Measurements from ENCODE around the gene IRX5.

IRX5 gene

DNA sequence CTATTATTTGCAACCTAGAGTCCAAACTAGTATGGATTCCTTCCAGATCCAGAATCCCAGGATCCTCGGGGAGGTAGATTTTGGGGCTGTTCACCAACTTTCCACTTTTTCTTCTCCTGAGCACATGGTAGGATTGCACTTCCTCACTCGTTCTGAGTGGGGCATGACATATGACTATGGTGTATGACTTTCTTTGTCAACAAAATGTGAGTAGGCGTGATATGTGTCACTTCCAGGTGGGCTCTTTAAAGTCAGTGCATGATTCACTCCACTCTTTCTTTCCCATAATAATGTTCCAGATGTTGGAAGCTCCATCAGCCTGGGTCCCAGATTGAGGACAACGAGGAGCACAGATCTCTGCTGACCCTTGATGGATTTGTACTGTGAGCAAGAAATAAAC, 21.5 kb downstream of the IRX5 start:
- no peak for DNase-seq

GRCh38 chr16:54953461-54953860, 22.8 kb downstream of the IRX5 start:
- DNase-seq = no peak

DNA sequence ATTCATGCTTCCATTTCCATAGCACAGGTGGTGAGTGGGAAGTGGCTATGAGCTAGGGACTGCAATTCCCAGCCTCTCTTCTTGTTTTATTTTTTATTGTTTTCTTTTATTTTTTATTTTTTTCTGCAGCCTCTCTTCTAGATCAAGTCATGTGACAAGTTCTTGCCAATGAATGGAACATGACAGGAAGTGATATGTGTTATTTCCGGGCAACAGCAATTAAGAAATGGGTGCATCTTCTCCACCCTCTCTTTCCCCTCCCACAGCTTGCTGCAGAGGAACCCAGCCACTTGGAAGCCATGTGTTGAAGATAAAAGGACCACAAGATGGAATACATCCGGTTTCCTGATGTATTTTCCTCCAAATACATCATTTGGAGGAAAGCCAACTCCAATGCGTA, 23.6 kb downstream of the IRX5 start:
- no peak for DNase-seq

GRCh38 chr16:54955757-54956156, 25.1 kb downstream of the IRX5 start:
- no peak for DNase-seq

- no peak for DNase-seq
Observed at GRCh38 chr16:54957403-54958166, 26.9 kb downstream of the IRX5 start.

DNA sequence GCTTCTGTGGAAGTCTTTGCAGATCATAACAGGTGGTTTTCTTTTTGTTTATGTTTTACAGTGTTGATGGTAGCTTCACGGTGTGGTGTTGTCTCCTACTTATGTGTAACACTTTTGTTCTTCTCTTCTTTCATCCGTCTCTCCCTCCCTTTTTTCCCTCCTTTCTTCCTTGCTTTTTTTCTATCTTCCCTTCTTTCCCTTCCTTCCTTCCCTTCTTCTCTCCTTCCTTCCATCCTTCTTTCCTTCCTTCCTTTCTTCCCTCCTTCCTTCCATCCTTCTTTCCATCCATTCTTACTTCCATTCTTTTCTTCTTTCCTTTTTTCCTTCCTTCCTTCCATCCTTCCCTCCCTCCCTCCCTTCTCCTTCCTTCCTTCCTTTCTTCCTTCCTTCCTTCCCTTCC, 31.4 kb downstream of the IRX5 start:
- no peak for DNase-seq

GRCh38 chr16:54964239-54964638, 33.6 kb downstream of the IRX5 start:
- DNase-seq = no peak

DNA sequence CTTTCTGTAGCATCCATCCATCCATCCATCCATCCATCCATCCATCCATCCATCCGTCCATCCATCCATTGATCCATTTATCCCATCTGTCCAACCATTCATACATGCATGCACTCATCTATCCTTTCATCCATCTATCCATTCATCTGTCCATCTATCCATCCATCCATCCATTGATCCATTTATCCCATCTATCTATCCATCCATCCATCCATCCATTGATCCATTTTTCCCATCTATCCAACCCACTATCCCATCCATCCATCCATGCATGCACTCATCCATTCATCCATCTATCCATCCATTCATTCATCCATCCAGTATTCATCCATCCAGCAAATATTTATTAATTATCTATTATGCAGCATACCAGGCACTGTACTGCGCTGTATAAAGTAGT, 34.8 kb downstream of the IRX5 start:
- no peak for DNase-seq

GRCh38 chr16:54968011-54968410, 37.3 kb downstream of the IRX5 start:
- DNase-seq = no peak

GRCh38 chr16:54968784-54969183, 38.1 kb downstream of the IRX5 start:
- no peak for DNase-seq

GRCh38 chr16:54970016-54970415, 39.4 kb downstream of the IRX5 start:
- no peak for DNase-seq

DNA sequence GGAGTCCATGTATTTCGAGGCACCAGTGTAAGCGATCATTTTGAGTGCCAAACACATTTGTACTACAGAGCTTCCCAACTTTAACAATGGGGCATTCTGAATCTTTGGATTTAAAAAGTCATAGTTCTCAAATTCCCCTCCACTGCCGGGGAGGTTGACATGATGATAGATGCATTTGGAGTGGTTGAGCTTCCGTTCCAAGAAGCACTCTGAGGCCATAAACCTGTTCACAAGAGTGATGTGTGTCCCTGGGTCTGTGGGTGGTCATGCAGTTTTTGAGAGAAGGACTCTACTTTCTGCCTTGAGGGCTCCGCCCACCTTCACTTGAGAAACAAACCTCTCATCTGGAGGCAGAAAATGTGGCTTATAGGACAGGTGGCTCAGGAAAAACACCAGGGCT, 43.7 kb downstream of the IRX5 start:
- no peak for DNase-seq

DNA sequence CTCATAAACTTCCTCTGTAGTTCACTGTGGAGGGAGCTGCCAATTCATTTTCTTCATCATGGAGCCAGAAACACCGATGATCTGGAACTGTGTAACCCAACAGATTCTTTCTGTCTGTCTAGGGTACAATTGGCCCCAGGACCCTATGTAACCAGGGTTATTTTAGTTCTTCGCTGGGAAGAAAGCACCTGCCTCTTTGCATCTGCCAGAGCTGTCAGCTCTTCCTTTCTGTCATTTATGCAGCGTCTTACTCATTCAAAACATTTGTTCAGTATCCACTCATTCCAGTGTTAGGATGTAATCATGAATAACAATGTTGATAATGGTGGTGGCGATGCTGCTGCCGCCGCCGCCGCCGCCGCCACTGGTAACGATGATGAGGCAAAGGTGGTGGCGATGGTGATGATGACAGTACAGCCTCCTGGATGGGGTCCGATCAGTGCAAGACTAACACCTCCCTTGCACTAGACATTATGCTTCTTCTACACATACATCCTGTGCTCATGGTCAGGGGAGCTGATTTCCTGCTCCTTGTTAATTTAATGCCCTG, 46.1 kb downstream of the IRX5 start:
- DNase-seq = no peak

GRCh38 chr16:54977211-54977610, 46.5 kb downstream of the IRX5 start:
- DNase-seq = no peak

DNA sequence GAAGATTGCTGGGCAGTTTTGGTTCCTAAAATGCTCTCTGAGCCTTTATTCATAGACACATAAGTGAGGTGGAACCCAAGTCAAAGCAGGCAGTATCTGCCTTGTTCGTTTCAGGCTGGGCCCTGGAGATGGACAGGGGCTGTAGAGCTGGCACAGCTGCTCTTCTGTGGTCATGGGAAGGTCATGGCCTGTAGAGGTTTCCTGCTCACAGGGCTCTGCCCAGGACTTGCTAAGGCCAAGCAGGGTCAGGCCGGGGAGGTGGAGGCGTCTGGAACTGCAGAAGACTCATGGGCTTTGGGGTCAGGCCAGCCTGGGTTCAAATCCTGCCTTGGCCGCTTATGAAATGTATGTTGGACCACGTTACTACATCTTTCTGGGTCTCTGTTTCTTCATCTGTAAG, 50.2 kb downstream of the IRX5 start:
- no peak for DNase-seq
